GM21381 (cell line): ENCODE data around the gene EPHA4.

ENCODE experiments used
- ATAC-seq: cut with Tn5 transposase; IDR thresholded peaks from one replicate; pipeline ENCODE4 v1.9.1; 2021; ENCODE audit warnings: mild to moderate bottlenecking, moderate library complexity; ENCODE audit not compliant: unreplicated experiment

Gene EPHA4

GRCh38 chr2:221448057-221448843, 123.9 kb downstream of the EPHA4 start:
- ATAC-seq: no peak

- no peak for ATAC-seq
Measured at GRCh38 chr2:221447310-221447709, 124.8 kb downstream of the EPHA4 start.

GRCh38 chr2:221446140-221446539, 126.0 kb downstream of the EPHA4 start:
- ATAC-seq: no peak

GRCh38 chr2:221444106-221444505, 128.0 kb downstream of the EPHA4 start:
- ATAC-seq: no peak

- no peak for ATAC-seq
Measured at GRCh38 chr2:221443645-221444044, 128.5 kb downstream of the EPHA4 start.

GRCh38 chr2:221442128-221442527, 130.0 kb downstream of the EPHA4 start:
- no peak for ATAC-seq

DNA sequence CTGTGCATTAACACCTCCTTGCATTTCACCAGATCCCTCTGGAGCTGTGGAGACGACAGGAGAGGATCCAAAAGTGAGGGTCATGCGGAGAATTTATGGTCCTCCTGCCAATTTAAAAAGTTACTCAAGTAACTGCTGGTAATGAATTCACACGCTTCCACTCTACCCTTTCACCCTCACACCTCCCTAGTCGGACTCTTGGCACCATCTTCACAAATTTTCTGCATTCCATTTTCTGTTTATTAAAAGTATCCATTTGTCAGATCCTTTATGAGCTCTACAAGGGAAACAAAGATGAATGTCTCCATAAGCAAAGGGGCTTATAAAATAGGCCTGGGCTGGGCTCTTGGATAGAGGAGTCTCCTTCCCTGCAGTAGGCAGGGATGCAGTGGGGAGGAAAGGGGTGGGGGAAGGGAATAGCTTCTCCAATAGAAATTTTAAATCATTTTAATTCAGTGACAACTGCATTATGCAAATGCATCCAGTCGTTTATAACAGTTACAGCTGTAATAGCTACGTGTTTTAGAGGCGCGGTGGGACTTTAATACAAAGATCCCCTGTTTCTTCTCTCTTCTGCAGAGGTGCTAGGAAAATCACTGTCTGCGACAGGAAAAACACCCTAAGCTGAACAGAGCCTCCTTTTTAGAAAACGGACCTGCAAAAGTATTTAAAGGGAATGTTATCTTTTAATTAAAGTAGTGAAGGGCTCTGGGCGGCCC, 132.2 kb downstream of the EPHA4 start:
- no peak for ATAC-seq

DNA sequence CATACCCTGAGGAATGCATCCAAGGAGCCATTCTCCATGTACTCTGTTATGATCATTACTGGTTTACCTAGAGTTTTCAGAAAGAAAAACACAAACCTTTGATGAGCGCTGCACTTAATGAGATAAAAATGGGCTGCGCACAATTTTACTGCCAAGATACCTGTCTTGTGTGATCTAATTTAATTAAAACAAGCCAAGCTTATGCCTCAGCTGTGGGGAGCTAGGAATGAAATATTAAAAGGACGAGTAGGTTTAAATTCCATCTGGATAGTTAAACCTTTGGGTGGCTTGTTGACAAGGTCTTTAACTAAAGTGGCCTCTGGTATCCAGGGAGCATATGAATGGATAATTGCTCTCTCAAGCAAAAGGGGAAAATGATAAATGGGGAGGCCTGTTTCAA, 135.0 kb downstream of the EPHA4 start:
- no peak for ATAC-seq

DNA sequence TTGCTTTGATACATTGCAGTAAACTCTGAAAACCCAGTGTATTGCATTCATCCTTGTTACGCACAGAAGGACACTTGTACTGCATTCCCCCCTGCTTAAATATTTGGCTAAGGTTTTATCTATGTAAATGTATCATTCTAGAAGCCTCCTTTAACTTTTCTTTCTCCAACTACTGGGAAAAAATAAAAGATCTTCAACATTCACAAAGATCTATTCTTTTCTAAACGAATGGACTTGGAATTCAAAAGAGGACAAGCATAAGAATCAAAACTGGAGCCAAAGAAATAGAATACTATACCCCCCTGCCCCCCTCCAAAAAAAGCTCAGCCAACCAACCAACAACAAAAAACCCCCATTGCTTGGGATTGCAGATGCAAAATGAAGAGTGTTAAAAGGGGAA, 136.9 kb downstream of the EPHA4 start:
- no peak for ATAC-seq

GRCh38 chr2:221434142-221434541, 138.0 kb downstream of the EPHA4 start:
- ATAC-seq: no peak

- no peak for ATAC-seq
Measured at GRCh38 chr2:221431477-221431876, 140.6 kb downstream of the EPHA4 start.

- ATAC-seq: no peak
Measured at GRCh38 chr2:221429741-221430491, 142.2 kb downstream of the EPHA4 start.

GRCh38 chr2:221428896-221429295, 143.2 kb downstream of the EPHA4 start:
- ATAC-seq: no peak

GRCh38 chr2:221426929-221427328, 145.2 kb downstream of the EPHA4 start:
- no peak for ATAC-seq

DNA sequence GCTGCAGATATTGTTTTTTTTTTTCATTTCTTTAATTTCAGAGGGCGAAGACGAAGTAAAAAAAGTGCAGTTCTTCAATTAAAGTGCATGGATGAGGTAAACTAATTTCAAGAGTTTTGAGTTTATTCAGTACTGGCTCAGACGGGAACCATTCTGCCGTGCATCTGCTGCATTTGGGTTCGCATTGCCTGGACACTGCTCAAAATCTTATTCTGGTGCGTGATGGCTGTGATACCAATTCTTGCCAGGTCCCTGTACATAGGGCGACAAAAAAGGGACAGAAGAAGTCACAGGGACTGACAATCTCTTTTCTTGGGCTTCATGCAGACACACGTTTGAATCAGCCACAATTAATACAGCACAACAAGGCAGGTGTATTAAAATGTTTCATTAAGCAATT, 146.2 kb downstream of the EPHA4 start:
- no peak for ATAC-seq

DNA sequence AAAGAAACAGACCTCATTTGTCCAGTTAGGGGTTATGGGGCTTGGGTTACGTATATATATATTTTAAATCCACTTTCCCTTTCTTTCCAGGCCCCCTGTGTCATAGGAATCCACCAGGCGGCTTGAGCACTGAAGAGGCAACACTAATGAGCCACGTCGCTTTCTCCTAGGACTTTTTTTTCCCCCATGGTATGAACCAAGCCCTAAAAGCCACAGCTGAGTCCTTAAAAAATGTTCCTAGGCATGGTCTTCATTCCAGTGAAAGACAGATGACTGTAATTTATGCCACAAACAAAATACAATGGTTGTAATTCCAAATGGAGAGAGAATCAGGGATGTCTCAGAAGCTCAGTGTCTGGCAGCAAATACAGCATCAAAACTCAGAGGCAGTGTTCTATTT, 146.8 kb downstream of the EPHA4 start:
- ATAC-seq: no peak

DNA sequence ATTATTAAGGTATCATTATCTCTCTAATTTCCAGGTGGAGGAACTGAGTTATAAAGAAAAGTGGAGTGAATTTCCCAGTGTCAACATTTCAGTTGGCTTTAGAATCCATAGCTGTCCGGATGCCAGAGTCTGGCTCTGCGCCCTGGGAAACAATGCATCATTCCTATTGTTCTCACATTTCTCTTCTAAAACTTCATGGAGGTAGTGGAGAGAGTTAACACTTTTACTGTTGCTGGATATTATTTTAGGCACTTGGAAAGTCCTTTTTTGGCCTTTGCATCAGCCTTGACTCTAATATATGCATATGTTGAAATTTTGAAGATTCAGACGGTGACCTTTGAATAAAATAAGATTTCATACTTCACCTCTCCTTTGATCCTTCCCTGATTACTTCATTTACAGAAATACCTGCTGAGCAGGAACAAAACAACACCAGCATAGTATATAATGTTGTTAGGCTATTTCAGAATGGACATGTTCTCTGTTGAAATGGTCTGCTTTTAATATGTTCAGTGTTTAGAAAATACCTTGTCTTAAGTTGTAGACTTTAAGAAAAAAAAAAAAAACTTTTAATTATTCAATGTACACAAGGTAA, 148.8 kb downstream of the EPHA4 start:
- no peak for ATAC-seq

DNA sequence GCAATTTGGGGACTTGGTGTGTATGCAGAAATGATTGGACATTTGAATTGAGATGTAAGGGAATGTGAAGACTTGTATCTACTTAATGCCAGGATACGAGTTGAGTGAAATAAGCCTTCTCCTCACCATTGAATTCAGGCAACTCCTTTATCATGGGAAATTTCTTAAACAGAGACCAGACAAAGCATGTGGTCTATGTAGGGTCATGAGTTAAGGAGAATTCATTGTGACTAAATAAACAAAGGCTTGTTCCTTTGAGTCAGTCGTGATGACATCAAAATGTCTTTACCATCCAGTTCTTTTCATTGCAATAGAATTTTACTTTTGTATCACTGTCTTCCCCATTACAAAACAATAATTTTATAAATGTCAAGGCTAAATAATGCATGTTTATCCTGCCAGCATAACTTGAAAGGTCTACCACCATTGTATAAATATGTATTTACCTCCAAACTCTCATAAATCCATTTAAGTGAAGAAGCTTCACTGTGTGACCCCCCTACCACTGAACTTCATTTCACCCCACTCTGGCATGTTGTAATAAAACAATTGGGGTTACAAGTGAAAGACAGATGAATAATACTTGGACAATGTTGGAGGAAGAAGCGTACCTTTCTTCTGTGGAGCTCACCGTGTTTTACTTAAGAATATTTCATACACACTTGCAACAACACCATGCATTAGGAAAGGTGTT, 149.4 kb downstream of the EPHA4 start:
- no peak for ATAC-seq

DNA sequence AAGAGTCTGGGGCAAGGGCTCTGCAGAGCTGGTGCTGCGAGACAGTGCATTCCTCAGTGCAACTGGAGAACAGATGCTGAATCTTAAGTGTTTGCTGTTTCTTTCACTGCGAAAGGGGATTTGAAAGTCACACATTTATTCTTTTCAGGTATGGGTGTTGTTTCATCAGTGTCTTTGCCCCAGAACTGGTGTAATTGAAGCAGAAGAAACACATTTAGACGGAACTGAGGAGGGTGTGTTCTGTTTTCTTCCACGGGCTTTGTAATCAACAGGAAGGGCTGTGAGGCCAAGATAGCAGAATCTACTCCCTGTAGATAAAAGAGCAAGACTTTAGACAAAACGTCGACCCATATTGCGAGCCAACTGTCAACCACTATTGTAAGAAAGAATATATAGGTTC, 151.9 kb downstream of the EPHA4 start:
- no peak for ATAC-seq

DNA sequence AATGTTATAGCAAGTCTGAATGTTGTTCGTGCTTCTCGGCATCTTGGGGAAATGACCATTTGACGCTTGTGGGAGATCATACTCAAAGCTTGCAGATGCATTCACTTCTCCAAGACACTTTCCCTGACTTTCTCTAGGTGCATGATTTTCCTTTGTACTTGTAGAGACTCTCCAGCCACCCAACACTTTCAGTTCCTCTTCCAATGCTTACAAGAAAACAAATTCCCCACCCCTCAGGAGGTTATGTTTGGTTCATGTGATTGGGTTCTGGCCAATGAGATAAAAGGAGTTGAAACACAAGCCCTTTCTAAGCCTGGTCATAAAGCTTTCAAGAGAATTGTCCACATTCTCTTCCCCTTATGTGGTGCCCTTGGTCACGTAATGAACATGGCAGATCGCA, 156.3 kb downstream of the EPHA4 start:
- ATAC-seq: no peak

DNA sequence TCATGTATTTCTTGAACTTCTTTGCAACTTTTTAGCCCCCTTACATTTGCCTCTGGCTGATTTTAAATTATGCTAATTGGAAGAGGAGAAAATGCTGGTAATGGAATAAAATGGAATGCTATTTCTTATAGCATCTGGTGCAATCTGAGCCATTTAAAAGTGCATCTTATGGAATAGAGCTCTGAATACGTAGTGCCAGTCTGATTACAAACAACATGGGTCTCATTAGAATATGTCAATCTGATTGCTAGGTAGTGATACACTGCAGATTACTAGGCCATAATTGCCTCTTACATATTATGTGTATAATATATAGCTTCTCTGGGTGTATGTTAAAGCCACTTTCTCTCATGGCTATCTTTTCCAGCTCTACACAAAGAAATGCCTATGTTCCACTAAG, 159.1 kb downstream of the EPHA4 start:
- ATAC-seq: no peak
